GM21390 (cell line): ENCODE measurements around the gene LRRFIP1.

Experiments used
- ATAC-seq: cut with Tn5 transposase; IDR thresholded peaks from one replicate; pipeline ENCODE4 v1.9.1; 2021; ENCODE audit not compliant: unreplicated experiment

LRRFIP1 gene

GRCh38 chr2:237701033-237701858, 73.9 kb downstream of the LRRFIP1 start:
- ATAC-seq = no peak

- no peak for ATAC-seq
Observed at GRCh38 chr2:237701859-237702390, 74.5 kb downstream of the LRRFIP1 start.

- no peak for ATAC-seq
Observed at GRCh38 chr2:237702441-237703391, 75.3 kb downstream of the LRRFIP1 start.

- no peak for ATAC-seq
Observed at GRCh38 chr2:237704501-237705434, 77.4 kb downstream of the LRRFIP1 start.

- ATAC-seq = no peak
Observed at GRCh38 chr2:237706257-237706656, 78.9 kb downstream of the LRRFIP1 start.

- ATAC-seq = no peak
Observed at GRCh38 chr2:237708065-237708398, 80.6 kb downstream of the LRRFIP1 start.

- no peak for ATAC-seq
Observed at GRCh38 chr2:237708491-237708890, 81.1 kb downstream of the LRRFIP1 start.

GRCh38 chr2:237708961-237709360, 81.6 kb downstream of the LRRFIP1 start:
- no peak for ATAC-seq

- no peak for ATAC-seq
Observed at GRCh38 chr2:237711458-237712150, 84.2 kb downstream of the LRRFIP1 start.

- ATAC-seq = no peak
Observed at GRCh38 chr2:237712477-237713377, 85.3 kb downstream of the LRRFIP1 start.

- ATAC-seq = no peak
Observed at GRCh38 chr2:237714690-237715458, 87.5 kb downstream of the LRRFIP1 start.

- ATAC-seq = no peak
Observed at GRCh38 chr2:237715459-237715947, 88.1 kb downstream of the LRRFIP1 start.

- no peak for ATAC-seq
Observed at GRCh38 chr2:237716011-237716410, 88.6 kb downstream of the LRRFIP1 start.

GRCh38 chr2:237717366-237718276, 90.2 kb downstream of the LRRFIP1 start:
- ATAC-seq = no peak

- ATAC-seq = no peak
Observed at GRCh38 chr2:237718277-237718634, 90.9 kb downstream of the LRRFIP1 start.

GRCh38 chr2:237720444-237720843, 93.1 kb downstream of the LRRFIP1 start:
- no peak for ATAC-seq

- no peak for ATAC-seq
Observed at GRCh38 chr2:237720957-237721356, 93.6 kb downstream of the LRRFIP1 start.
